ENCODE data around the gene TMX4.
A peak's percentile ranks its signal among the peaks of the same experiment; 100 is the strongest.

Gene TMX4

DNA sequence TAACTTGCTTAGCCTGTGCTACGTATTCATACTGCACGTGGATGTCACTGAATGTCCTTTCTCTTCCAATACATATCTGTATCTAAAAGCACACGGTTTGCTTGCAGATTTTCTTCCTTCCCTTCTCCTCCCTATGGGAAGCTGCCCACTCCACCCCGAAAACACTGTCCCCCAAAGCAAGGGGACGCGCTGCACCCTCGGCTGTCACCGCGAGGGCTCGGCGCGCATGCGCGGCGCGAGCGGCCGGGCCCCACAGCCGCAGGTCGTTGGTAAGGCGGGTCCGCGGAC, 659 bp downstream of the TMX4 start:
- H3K27ac ChIP-seq, result peak overlapping the region; percentile 91
- TF ChIP-seq, protein P1, sequence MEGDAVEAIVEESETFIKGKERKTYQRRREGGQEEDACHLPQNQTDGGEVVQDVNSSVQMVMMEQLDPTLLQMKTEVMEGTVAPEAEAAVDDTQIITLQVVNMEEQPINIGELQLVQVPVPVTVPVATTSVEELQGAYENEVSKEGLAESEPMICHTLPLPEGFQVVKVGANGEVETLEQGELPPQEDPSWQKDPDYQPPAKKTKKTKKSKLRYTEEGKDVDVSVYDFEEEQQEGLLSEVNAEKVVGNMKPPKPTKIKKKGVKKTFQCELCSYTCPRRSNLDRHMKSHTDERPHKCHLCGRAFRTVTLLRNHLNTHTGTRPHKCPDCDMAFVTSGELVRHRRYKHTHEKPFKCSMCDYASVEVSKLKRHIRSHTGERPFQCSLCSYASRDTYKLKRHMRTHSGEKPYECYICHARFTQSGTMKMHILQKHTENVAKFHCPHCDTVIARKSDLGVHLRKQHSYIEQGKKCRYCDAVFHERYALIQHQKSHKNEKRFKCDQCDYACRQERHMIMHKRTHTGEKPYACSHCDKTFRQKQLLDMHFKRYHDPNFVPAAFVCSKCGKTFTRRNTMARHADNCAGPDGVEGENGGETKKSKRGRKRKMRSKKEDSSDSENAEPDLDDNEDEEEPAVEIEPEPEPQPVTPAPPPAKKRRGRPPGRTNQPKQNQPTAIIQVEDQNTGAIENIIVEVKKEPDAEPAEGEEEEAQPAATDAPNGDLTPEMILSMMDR (conservative IDR thresholded peaks at IDR 0.05; ENCODE audit: low read depth, low read length), result no peak
- H3K79me2 ChIP-seq (ENCODE audit: insufficient read depth, low read depth), result peaks cover 9% of the 10 kb centered on the region; the same call in 1 of the 2 replicates
- H3K4me2 ChIP-seq, result peak overlapping the region; percentile 31
- H3K9ac ChIP-seq, result peak overlapping the region; percentile 95
- peaks cover 19% of the 10 kb centered on the region for H3K4me1 ChIP-seq (ENCODE audit: low read depth, poor library complexity, severe bottlenecking)
- no peaks in the 10 kb centered on the region for H4K20me1 ChIP-seq (ENCODE audit: insufficient read depth)
- no peak overlapping the region for H3K4me3 ChIP-seq (IDR thresholded peaks at IDR 0.05; ENCODE audit: insufficient read depth, low read depth, low read length)
- H2AFZ ChIP-seq (ENCODE audit: low read depth), result peak overlapping the region; percentile 67
- no peaks in the 10 kb centered on the region for H3K36me3 ChIP-seq (ENCODE audit: insufficient read depth)
- H3K27me3 ChIP-seq (ENCODE audit: insufficient read depth, low read depth), result no peaks in the 10 kb centered on the region

DNA sequence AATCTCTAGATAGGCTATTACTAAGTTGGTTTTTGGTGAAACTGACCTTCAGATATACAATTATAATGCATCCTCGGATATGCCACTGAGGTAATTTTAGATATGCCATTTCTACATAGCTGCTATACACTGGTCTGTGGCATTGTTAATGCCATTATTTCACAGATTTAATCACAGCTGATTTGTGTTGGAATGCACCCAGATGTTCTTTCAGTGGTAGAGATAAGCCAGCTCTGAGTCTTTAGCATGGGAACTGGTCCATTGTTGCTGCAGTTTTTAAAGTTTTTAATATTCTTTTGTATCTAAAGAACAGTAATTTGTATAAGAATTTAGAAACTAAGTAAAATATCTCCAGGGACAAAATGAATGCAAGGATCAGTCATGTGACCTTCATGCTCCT, 6.8 kb downstream of the TMX4 start:
- no peaks in the 10 kb centered on the region for H4K20me1 ChIP-seq (ENCODE audit: insufficient read depth)
- H2AFZ ChIP-seq (ENCODE audit: low read depth), result no peak overlapping the region
- peaks cover 9% of the 10 kb centered on the region; the same call in 1 of the 2 replicates for H3K79me2 ChIP-seq (ENCODE audit: insufficient read depth, low read depth)
- H3K4me2 ChIP-seq, result no peak overlapping the region
- H3K4me3 ChIP-seq (IDR thresholded peaks at IDR 0.05; ENCODE audit: insufficient read depth, low read depth, low read length), result no peak overlapping the region
- no peaks in the 10 kb centered on the region for H3K27me3 ChIP-seq (ENCODE audit: insufficient read depth, low read depth)
- no peaks in the 10 kb centered on the region for H3K4me1 ChIP-seq (ENCODE audit: low read depth, poor library complexity, severe bottlenecking)
- no peak overlapping the region for H3K27ac ChIP-seq
- H3K36me3 ChIP-seq (ENCODE audit: insufficient read depth), result no peaks in the 10 kb centered on the region
- H3K9ac ChIP-seq, result no peak overlapping the region
- TF ChIP-seq, protein P1 (conservative IDR thresholded peaks at IDR 0.05; ENCODE audit: low read depth, low read length), result no peak

DNA sequence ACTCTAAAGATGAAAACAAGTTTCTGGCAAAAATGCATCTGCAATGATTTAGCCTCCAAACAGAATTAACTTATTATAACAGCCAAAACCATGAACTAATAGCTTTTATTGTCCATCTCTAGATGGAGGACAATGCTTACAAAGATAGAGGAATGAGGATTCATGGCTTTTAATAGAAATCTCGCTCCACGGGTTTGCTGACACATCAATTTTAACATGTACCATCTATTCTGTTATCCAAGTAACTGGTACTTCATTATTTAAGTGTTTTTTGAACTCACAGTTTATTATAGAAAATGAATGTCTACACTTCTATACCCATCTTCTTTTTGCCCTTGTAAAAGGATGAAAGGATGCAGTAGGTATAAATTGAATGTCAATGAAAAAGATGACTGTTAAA, 10.8 kb downstream of the TMX4 start:
- Histone ChIP-seq H3K9ac (no peak overlapping the region), H4K20me1 (ENCODE audit: insufficient read depth) (no peaks in the 10 kb centered on the region), H2AFZ (ENCODE audit: low read depth) (no peak overlapping the region), H3K4me2 (no peak overlapping the region), H3K27me3 (ENCODE audit: insufficient read depth, low read depth) (no peaks in the 10 kb centered on the region), H3K4me1 (ENCODE audit: low read depth, poor library complexity, severe bottlenecking) (no peaks in the 10 kb centered on the region), H3K79me2 (ENCODE audit: insufficient read depth, low read depth) (no peaks in the 10 kb centered on the region), H3K4me3 (IDR thresholded peaks at IDR 0.05; ENCODE audit: insufficient read depth, low read depth, low read length) (no peak overlapping the region), H3K36me3 (ENCODE audit: insufficient read depth) (no peaks in the 10 kb centered on the region), H3K27ac (no peak overlapping the region)
- TF ChIP-seq, protein P1 (conservative IDR thresholded peaks at IDR 0.05; ENCODE audit: low read depth, low read length), result no peak

DNA sequence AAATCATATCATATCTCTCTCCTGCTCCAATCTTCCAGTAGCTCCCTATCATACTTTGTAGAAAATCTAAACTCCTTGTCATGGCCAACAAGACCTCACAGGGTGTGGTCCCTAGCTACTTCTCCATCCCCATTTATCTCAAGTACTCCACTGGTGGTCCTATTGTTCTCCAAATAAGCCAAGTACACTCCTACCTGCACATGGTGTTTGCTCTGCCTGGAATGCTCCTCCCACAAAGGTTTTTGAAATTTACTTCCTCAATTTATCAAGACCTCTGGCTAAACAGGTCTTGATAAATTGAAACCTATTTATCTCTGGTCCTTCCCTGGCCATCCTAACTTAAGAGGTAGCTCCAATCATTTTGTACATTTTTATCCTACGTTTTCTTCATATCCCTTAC, 12.1 kb downstream of the TMX4 start:
- TF ChIP-seq, protein P1 (conservative IDR thresholded peaks at IDR 0.05; ENCODE audit: low read depth, low read length), result no peak
- no peaks in the 10 kb centered on the region for H3K27me3 ChIP-seq (ENCODE audit: insufficient read depth, low read depth)
- no peaks in the 10 kb centered on the region for H3K79me2 ChIP-seq (ENCODE audit: insufficient read depth, low read depth)
- H3K4me2 ChIP-seq, result no peak overlapping the region
- H3K4me3 ChIP-seq (IDR thresholded peaks at IDR 0.05; ENCODE audit: insufficient read depth, low read depth, low read length), result no peak overlapping the region
- no peaks in the 10 kb centered on the region for H3K36me3 ChIP-seq (ENCODE audit: insufficient read depth)
- H3K9ac ChIP-seq, result no peak overlapping the region
- no peak overlapping the region for H3K27ac ChIP-seq
- no peaks in the 10 kb centered on the region for H3K4me1 ChIP-seq (ENCODE audit: low read depth, poor library complexity, severe bottlenecking)
- no peak overlapping the region for H2AFZ ChIP-seq (ENCODE audit: low read depth)
- H4K20me1 ChIP-seq (ENCODE audit: insufficient read depth), result no peaks in the 10 kb centered on the region
